GM12864 (cell line): ENCODE data around the gene CRYBB1.

Experiments used
- DNase-seq: peaks from one replicate; pipeline ENCODE4 v3.0.0-alpha.2; 2011; ENCODE audit warnings: low read depth
- H3K4me3 ChIP-seq: 2 replicates; pipeline ENCODE4 v1.5.1; 2011; ENCODE audit warnings: mild to moderate bottlenecking, low read depth, low read length, control low read depth
- CTCF ChIP-seq: IDR thresholded peaks from 2 replicates; pipeline ENCODE4 v1.5.1; 2011; ENCODE audit warnings: low read depth, mild to moderate bottlenecking, moderate library complexity, low read length, control low read depth, inconsistent platforms; ENCODE audit errors: missing control alignments

Gene CRYBB1

DNA sequence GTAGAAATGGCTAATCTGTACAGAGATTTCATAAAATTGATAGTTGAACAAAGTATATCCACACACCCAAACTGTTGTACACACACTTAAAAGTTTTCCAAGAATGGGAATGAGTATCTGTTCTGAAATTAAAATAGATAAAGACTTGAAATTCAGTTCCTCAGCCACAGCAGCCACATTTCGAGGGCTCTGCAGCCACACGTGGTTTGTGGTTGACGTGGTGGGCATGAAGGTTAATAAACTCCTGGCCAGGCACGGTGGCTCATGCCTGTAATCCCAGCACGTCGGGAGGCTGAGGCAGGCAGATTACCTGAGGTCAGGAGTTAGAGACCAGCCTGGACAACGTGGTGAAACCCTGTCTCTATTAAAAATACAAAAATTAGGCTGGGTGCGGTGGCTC, 51.9 kb downstream of the CRYBB1 start:
- no peak for TF ChIP-seq CTCF
- H3K4me3 ChIP-seq = no peak overlapping the region
- no peak for DNase-seq

- no peak overlapping the region for H3K4me3 ChIP-seq
- no peak for DNase-seq
- TF ChIP-seq CTCF = no peak
Measured at GRCh38 chr22:26565181-26565580, 52.6 kb downstream of the CRYBB1 start.

DNA sequence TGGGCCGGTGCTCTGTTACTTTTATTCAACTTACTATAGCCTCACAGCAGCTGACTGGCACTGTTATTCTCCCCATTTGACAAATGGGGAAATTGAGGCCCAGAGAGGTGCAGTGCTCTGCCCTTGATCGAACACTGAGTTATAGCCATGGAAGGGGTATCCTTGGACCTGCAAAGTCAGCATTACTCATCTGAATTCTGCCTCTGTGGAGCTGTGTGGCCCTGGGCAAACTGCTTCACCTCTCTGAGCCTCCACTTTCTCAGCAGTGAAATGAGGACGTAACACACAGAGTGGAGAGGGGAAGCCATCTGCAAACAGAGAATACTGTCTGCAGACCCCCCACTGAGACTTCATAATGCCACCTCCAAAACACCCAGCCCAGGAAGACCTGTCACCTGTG, 53.2 kb downstream of the CRYBB1 start:
- no peak for TF ChIP-seq CTCF
- no peak overlapping the region for H3K4me3 ChIP-seq
- no peak for DNase-seq

DNA sequence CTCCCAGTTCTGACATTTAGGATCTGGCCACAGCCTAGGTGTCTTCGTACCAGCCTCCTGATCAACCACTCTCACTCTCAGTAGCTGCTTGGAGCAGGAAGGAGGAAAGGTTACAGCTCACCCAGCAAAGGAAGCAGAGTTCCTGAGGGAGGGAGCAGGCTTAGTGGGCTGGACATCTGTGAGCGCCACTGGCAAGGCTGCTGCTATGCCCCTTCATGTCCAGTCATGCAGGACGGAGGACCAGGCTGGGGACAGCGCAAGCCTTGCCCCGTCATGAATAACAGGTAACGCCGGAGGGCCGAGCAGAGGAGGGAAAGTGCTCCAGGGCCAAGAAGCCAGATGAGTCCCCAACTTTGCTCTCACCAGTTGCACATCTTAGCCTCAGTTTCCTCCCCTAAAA, 53.6 kb downstream of the CRYBB1 start:
- TF ChIP-seq CTCF = no peak

GRCh38 chr22:26563022-26563421, 54.8 kb downstream of the CRYBB1 start:
- no peak for DNase-seq
- peak; percentile 35 for TF ChIP-seq CTCF
- no peak overlapping the region for H3K4me3 ChIP-seq

More for the DNA sequence above, 53.6 kb downstream of the CRYBB1 start:
- H3K4me3 ChIP-seq = no peak overlapping the region
- no peak for DNase-seq

GRCh38 chr22:26561756-26562417, 55.9 kb downstream of the CRYBB1 start:
- H3K4me3 ChIP-seq = no peak overlapping the region
- no peak for TF ChIP-seq CTCF
- DNase-seq = no peak

GRCh38 chr22:26559961-26560575, 57.8 kb downstream of the CRYBB1 start:
- no peak overlapping the region for H3K4me3 ChIP-seq
- no peak for DNase-seq
- no peak for TF ChIP-seq CTCF
